GM23248 (cell line): ENCODE measurements around the gene EZH2.

Source experiments
- EZH2 ChIP-seq: fragments of 200-600 bp; sonication (generic); IDR thresholded peaks from 2 replicates; pipeline ENCODE4 v1.6.1; 2018; ENCODE audit warnings: antibody characterized with exemption, mild to moderate bottlenecking; ENCODE audit not compliant: insufficient read depth, poor library complexity, severe bottlenecking
- EZH2phosphoT487 ChIP-seq: fragments of 200-600 bp; sonication (generic); IDR thresholded peaks from 2 replicates; pipeline ENCODE4 v1.6.1; 2018; ENCODE audit warnings: antibody characterized with exemption, moderate library complexity, mild to moderate bottlenecking, low read depth; ENCODE audit not compliant: insufficient read depth

DNA sequence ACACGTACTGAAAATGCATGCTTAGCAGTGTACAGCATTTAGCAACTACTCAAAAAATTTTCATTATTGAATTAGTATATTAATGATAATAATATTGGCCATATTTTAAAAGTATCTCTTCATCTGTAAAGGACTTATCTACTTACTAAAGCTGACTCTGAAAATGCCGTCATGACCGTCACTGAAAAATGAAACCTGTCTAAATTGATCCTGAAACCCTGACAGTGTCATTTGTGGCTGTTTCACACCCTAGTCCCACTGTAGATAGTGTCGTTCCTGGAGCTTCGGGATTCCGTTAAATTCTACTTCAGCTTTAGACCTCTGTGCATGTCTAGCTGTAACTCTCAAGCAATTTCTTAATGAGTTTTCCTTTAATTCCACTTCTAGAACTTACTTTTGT is 35.8 kb upstream of the EZH2 start:
- TF ChIP-seq EZH2, result no peak
- no peak for TF ChIP-seq EZH2phosphoT487
